ENCODE measurements around the gene CPAMD8.
"Not testable (repeated sequence)": the region's sequence is repeated elsewhere in the genome, so short reads cannot be mapped to it uniquely, and the experiment has no call there.

The CPAMD8 gene

GRCh38 chr19:17037966-17038500, 11.4 kb upstream of the CPAMD8 start:
- no peak for DNase-seq

DNA sequence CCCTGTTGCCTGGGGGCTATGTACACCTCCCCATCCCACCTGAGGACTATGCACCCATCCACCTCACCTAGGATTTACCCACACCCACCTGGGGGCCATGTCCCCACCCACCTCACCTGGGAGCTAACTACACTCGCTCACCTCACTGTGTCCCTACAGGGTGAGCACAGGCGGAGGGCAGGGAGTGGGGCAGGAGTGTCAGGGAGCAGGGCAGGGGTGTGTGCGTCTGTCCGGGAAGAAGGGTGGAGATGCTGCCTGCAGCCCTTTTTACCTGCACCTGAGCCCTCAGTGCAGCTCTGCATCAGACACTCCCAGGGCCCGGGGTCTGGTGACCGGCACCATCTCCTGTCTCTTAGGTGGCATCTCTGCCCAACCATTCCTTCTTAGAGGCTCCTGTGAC, 10.6 kb upstream of the CPAMD8 start:
- no peak for DNase-seq

GRCh38 chr19:17036640-17037039, 10.0 kb upstream of the CPAMD8 start:
- DNase-seq = no peak

DNA sequence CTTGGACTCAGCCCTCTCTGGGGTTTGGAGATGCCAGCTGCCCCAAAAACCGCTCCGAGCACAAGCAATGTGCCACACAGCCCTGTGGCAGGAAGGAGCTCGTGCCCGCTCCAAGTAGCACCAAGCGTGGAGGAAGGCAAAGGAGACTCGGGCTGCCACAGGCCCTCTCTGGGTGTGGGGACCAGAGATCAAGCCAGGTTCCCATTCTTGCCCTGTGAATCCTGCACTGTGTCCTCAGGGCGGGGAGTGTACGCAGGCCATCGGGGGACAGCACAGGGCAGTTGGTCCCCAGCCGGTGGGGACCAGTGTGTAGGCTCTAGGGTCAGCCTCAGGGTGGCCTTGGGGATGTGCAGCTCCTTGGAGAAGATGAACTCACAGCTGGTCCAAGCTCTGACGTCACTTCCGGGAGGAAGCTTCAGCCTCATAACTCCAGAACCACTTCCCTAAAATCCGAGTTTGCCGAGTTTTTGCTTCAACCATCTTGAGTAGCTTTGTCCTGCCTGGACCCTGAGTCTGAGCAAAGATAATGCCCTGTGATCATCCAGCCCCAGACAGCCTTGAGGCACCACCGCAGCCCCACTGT, 9.3 kb upstream of the CPAMD8 start:
- DNase-seq = peak; percentile 65

DNA sequence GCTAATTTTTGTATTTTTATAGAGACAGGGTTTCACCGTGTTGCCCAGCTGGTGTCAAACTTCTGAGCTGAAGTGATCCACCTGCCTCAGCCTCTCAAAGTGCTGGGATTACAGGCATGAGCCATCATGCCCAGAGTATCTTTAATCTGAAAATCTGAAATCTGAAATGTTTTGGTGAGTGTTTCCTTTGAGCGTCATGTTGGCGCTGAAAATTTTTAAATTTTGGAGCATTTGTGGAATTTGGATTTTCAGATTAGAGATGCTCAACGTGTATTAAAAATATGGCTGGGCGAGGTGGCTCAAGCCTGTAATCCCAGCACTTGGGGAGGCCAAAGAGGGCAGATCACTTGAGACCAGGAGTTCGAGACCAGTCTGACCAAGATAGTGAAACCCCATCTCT, 5.1 kb upstream of the CPAMD8 start:
- DNase-seq = no peak

DNA sequence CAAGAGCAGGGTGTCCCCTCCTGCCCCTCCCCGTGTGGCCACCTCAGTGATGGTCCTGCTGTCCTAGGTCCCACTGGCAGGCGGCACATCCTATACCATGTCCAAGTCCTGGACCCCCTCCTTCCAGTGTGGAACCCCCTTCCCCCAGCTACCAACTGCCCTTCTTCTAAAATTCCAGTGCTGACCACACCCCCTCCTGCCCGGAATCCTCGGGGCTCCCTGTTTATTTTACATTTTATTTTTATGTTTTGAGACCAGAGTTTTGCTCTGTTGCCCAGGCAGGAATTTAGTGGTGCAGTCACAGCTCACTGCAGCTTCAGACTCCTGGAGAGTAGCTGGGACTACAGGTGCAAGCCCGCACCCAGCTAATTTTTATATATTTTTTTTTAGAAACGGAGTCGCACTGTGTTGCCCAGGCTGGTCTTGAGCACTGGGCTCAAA, 945 bp upstream of the CPAMD8 start:
- no peak for DNase-seq

DNA sequence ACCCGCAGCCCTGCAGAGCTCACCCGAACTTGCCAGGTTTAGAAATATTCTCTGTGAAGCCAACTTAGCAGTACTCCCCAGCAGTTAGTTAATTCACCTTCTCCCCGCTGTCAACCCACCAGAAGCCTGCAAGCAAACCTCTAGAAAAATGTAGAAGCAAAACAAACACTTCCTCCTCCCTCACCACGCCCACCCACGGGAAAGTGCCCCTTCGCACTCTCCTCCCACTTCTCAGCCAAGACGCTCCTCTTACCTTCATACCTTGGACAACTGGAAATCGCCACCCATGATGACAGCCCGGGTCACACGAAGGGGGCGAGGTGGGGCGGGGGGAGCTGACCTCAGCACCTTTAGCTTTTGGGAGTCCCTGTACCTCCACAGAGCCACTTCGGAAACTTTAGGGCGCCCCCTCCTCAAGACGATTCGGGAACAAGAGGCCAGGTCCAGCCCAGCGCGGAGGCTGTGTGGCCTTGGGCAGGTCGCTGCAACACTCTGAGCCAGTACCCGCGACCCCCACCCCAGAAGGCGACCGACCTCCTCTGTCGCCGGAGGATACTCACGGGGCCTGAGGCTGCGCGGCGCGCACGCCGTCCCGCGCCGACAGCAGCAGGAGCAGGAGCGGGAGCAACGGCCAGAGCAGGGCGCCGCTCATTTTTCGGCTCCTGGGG, 485 bp downstream of the CPAMD8 start:
- peak; percentile 38 for DNase-seq

DNA sequence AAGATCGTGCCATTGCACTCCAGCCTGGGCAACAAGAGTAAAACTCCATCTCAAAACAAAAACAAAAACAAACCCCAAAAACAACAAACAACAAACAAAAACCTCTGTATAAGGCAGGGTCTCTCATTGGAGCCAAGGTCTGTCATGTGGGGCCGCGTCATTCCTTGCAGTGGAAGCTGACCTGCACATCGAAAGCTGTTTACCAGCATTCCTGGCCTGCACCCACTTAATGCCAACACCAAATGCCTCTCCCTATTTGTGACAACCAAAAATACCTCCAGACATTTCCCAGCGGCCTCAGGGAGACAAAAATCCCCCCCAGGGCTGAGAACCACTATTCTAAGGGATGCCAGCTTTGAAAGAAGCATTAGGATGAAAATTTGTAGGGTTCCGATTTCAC, 1.2 kb downstream of the CPAMD8 start:
- no peak for DNase-seq

- DNase-seq = not testable (repeated sequence)
Measured at GRCh38 chr19:17024941-17025340, 1.7 kb downstream of the CPAMD8 start.

GRCh38 chr19:17023805-17024204, 2.8 kb downstream of the CPAMD8 start:
- no peak for DNase-seq

DNA sequence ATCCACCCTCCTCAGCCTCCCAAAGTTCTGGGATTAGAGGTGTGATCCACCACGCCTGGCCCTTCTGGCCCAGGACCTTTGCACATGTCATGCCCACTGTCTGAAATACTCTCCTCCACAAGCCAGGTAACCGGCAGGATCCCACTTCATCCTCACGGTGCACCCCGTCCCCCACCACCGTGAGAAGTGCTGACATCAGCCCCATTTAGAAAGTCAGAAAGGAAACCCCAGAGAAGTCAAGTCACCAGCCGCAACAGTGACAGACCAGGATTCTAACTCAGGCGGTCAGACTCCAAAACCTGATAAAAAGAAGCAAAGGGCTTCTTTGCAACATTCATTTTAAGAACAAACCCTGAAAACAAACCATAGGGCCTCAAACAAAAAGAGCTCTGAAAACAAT, 3.9 kb downstream of the CPAMD8 start:
- no peak for DNase-seq

GRCh38 chr19:17021793-17022590, 4.6 kb downstream of the CPAMD8 start:
- DNase-seq = no peak

DNA sequence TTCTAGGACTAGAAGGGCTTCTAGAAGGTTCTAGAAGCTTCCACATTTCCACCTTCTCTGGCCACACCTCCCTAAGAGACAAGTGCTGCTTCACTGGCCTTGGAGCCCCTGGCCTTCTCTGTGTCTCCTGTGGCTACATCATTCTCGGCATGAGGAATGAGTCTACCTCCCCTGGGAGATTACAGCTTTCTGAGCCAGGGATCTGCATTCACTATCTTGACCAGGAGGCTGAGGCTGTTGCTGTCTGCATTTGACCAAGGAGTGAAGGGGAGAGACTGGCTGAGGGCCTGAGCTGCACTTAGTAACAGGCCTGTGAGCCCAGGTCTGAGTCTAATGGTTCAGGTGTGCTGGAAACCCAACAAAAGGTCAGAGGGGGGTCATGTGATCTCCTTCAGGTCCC, 5.3 kb downstream of the CPAMD8 start:
- no peak for DNase-seq

- DNase-seq = peak; percentile 13
Measured at GRCh38 chr19:17020823-17021222, 5.8 kb downstream of the CPAMD8 start.

DNA sequence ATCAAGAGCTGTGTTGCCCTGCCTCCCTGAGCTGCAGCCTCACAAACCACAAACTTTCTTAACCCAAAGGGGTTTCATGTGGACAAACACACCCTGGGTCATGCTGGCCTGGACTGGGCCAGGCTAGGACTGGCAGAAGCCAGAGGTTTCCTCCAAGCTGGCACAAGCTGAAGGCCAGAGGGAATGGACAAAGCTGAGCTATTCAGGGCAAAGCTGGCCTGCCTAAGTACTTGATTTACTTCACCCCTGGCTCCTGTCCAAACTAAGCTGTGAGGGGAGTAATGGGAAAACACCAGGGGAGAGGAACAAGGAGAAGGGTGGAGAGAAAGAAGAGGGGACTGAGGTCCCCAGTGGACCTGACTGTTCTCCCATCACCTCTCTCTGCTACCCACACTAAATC, 6.2 kb downstream of the CPAMD8 start:
- no peak for DNase-seq

DNA sequence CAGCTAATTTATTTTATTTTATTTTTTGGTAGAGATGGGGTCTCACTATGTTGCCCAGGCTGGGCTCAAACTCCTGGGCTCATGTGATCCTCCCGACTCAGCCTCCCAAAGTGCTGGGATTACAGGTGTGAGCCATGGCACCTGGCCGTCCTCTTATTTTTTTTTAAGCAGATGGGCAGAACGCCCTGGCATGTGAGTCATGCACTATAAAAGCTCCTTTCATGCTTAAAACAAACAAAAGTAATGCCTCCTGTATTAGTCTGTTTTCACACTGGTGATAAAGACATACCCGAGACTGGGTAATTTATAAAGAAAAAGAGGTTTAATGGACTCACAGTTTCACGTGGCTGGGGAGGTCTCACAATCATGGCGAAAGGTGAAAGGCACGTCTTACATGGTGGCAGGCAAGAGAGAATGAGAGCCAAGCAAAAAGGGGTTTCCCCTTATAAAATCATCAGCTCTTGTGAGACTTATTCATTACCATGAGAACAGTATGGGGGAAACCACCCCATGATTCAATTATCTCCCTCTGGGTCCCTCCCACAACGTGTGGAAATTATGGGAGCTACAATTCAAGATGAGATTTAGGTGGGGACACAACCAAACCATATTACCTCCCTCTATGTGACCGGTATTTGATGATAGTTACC, 12.3 kb downstream of the CPAMD8 start:
- not testable (repeated sequence) for DNase-seq

DNA sequence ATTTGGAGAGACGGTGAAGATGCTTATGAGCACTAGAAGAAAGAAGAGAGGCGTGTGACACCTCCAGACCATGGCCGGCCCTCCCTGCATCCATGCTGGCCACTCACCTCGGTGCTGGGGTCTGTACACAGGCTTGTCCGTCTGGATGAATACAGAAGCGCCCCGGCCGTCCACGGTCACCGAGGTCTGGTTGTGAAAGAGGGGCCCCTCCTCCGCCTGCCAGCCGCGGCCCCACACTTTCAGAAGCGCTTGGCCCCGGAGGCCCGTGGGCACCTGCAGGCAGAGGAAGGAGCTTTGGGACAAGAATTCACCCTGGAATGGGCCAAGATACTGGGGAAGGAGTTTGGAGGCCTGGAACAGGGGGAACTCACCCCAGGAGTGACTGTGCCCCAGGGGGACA, 15.1 kb downstream of the CPAMD8 start:
- DNase-seq = no peak

DNA sequence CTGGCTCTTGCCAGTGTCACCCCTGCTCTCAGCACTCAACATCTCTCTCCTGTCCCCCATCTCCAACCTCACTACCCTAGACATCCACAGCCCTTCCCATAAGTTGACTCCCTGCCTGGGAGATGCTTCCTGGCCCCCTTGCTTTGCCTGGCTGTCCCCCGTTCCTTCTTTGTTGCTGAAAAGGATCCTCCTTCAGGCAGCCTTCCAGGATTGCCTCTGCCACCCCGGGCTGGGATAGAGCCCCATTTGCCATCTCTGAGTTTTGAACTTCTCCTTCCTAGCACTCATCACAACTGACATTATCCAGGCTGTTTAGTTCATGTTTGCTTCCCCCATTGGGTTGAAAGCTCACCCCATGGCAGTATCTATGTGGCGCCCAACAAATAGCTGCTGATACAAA, 20.0 kb downstream of the CPAMD8 start:
- DNase-seq = no peak

DNA sequence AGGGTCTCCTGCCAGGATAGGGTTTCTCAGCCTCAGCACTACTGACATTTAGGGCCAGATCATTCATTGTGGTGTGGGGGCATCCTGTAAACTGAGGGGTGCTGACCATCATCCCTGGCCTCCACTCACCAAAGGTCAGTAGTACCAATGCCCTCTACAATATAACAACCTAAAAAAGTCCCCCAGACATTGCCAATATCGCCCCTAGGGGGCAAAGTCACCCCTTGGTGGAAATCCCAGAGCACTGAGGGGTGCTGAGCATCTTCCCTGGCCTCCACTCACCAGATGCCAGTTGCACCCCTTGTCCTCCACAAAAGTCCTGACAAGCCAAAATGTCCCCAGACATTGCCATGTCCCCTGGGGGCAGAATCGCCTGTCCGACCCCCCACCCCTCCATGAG, 21.6 kb downstream of the CPAMD8 start:
- peak; percentile 23 for DNase-seq

- no peak for DNase-seq
Measured at GRCh38 chr19:17004386-17004785, 22.2 kb downstream of the CPAMD8 start.

GRCh38 chr19:17002455-17002854, 24.2 kb downstream of the CPAMD8 start:
- DNase-seq = no peak

DNA sequence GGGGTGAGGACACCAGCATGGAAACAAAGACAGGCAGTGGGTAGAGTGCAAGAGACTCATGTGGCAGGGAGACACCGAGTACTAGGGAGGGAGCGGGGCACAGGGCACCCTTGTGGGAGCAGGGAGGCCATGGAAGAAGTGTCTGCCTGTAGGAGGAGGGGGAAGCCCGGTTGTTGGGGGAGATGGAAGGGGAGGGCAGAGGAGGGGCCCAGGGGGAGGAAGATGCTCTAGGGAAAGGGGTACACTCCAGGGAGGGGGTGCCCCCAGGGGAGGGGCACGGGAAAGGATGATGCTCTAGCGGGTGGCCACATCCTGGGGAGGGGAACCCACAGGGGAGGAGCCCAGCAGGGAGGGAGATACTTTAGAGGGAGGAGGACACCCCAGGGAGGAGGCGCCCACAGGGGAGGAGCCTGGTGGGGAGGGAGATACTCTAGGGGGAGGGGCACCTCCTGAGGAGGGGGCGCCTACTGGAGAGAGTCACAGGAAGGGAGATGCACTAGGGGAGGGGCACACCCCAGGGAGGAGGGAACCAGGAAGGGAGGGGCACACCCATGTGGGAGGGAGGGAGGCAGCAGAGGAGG, 24.9 kb downstream of the CPAMD8 start:
- DNase-seq = no peak

- DNase-seq = no peak
Measured at GRCh38 chr19:16998635-16999194, 27.9 kb downstream of the CPAMD8 start.
